GM12892 (cell line): ENCODE data around the gene CPNE7.

ENCODE experiments used
- POLR2A ChIP-seq: IDR thresholded peaks from 2 replicates; pipeline ENCODE4 v1.6.1; 2011; ENCODE audit warnings: low read depth, low read length, control low read depth
- TAF1 ChIP-seq: IDR thresholded peaks from 2 replicates; pipeline ENCODE4 v1.6.1; 2011; ENCODE audit warnings: low read depth, mild to moderate bottlenecking, control low read depth, low read length, borderline replicate concordance

- TF ChIP-seq TAF1 (no peak), POLR2A (no peak)
Measured at GRCh38 chr16:89602952-89603590, 27.5 kb downstream of the CPNE7 start.
